ENCODE results near the gene PBOV1.

DNA sequence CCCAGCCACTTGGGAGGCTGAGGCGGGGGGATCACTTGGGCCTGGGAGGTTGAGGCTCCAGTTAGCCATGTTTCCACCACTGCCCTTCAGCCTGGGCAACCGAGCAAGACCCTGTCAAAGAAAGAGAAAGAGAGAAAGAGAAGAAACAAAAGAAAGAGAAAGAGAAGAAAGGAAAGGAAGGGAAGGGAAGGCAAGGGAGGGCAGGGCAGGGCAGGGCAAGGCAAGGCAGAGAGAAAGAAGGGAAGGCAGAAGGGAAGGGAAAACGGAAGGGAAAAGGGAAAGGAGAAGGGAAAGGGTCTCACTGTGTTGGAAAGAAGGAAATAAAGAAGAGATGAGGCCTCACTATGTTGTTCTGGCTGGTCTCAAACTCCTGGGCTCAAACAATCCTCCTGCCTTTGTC, 47.8 kb upstream of the PBOV1 start:
- TF ChIP-seq, protein P1, sequence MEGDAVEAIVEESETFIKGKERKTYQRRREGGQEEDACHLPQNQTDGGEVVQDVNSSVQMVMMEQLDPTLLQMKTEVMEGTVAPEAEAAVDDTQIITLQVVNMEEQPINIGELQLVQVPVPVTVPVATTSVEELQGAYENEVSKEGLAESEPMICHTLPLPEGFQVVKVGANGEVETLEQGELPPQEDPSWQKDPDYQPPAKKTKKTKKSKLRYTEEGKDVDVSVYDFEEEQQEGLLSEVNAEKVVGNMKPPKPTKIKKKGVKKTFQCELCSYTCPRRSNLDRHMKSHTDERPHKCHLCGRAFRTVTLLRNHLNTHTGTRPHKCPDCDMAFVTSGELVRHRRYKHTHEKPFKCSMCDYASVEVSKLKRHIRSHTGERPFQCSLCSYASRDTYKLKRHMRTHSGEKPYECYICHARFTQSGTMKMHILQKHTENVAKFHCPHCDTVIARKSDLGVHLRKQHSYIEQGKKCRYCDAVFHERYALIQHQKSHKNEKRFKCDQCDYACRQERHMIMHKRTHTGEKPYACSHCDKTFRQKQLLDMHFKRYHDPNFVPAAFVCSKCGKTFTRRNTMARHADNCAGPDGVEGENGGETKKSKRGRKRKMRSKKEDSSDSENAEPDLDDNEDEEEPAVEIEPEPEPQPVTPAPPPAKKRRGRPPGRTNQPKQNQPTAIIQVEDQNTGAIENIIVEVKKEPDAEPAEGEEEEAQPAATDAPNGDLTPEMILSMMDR (IDR thresholded peaks at IDR 0.05; ENCODE audit: low read length) = no peak
- no peak for TF ChIP-seq EZH2 (optimal IDR thresholded peaks at IDR 0.05; ENCODE audit: low read depth, low read length)
